Tibial nerve (tissue), 4 donors: ENCODE measurements around the gene COA5.

ENCODE experiments used
- EP300 ChIP-seq, 2 donors: sonication (generic); formaldehyde crosslinking; IDR thresholded peaks; one replicate each; pipeline ENCODE4 v1.6.1; 2017; ENCODE audit warnings: antibody characterized with exemption in 2 of 2, mild to moderate bottlenecking in 1 of 2
- POLR2A ChIP-seq, 2 donors: fragments of 450-650 bp; IDR thresholded peaks; one replicate each; pipeline ENCODE4 v1.6.1; 2017; ENCODE audit warnings: antibody characterized with exemption in 2 of 2, mild to moderate bottlenecking in 2 of 2, moderate library complexity in 2 of 2
- TF ChIP-seq, protein P1 (sequence below), 5 experiments: fragments of 200-600 bp in 3 of 5; fragments of 450-650 bp in 2 of 5; sonication (generic) in 3 of 5; IDR thresholded peaks; one replicate each; pipeline ENCODE4 v1.5.1; 2016 to 2019; ENCODE audit warnings: antibody characterized with exemption in 5 of 5, mild to moderate bottlenecking in 3 of 5, moderate library complexity in 2 of 5

DNA sequence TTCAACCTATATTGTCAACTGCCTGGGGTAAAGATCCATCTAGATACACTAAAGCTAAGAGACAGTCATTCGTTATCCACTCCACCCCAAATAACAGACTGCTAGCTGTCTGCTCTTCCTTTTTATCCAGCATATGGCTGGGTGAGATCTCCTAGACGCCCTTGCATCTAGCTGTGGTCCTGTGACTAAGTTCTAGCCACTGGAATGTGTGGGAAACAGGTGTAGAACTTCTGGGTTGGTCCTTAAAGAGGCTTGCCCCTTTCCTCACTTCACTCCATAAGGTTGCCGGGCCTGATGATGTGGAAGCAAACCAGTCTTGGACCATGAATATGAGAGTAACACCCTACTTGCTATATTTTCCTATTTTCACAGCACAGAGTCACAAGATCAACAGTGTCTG is 3.2 kb downstream of the COA5 start:
- TF ChIP-seq, protein P1, sequence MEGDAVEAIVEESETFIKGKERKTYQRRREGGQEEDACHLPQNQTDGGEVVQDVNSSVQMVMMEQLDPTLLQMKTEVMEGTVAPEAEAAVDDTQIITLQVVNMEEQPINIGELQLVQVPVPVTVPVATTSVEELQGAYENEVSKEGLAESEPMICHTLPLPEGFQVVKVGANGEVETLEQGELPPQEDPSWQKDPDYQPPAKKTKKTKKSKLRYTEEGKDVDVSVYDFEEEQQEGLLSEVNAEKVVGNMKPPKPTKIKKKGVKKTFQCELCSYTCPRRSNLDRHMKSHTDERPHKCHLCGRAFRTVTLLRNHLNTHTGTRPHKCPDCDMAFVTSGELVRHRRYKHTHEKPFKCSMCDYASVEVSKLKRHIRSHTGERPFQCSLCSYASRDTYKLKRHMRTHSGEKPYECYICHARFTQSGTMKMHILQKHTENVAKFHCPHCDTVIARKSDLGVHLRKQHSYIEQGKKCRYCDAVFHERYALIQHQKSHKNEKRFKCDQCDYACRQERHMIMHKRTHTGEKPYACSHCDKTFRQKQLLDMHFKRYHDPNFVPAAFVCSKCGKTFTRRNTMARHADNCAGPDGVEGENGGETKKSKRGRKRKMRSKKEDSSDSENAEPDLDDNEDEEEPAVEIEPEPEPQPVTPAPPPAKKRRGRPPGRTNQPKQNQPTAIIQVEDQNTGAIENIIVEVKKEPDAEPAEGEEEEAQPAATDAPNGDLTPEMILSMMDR (IDR thresholded peaks at IDR 0.05) = no peak
- TF ChIP-seq EP300 (IDR thresholded peaks at IDR 0.05) (no peak), POLR2A (IDR thresholded peaks at IDR 0.05) (no peak)
